PC-9 (cell line): ENCODE measurements around the gene KDM4C. TPM values are rescaled to one million over a fixed set of nuclear protein-coding genes. Genes with fewer than 3 reads are reported as not detected.

Experiments used
- BruUV-seq: library from RNA; stranded (reverse); fragments of 400-500 nt; replicated peaks from 2 replicates; lab custom pipeline; 2021; lab: Mats Ljungman, UMichigan
- CTCF ChIA-PET: fragments of 300-600 bp; sonication (Branson Sonifier 250); formaldehyde crosslinking; loops from one replicate; lab custom pipeline; 2022; ENCODE audit warnings: antibody characterized with exemption; lab: Charles Lee
- POLR2A ChIA-PET: fragments of 300-600 bp; sonication (Branson Sonifier 250); formaldehyde crosslinking; loops from one replicate; lab custom pipeline; 2022; ENCODE audit warnings: antibody characterized with exemption; ENCODE audit not compliant: unreplicated experiment; lab: Charles Lee
- DNase-seq, 2 experiments: peaks; one replicate each; pipeline versions ENCODE4 v3.0.0 to v3.0.0-alpha.2; 2015 to 2022; ENCODE audit warnings: mixed read lengths in 1 of 2
- H2AFZ ChIP-seq: fragments of 200-600 bp; sonication (generic); 2 replicates; pipeline ENCODE4 v1.8.1; 2017; ENCODE audit warnings: antibody characterized with exemption
- H3F3A ChIP-seq: fragments of 200-600 bp; sonication (generic); 2 replicates; pipeline ENCODE4 v1.8.1; 2017; ENCODE audit warnings: antibody characterized with exemption, mild to moderate bottlenecking, low read depth; ENCODE audit not compliant: insufficient read depth
- H3K27ac ChIP-seq: fragments of 200-600 bp; sonication (generic); 2 replicates; pipeline ENCODE4 v1.6.1; 2016; ENCODE audit warnings: mixed run types
- H3K27me3 ChIP-seq: fragments of 200-600 bp; sonication (generic); 2 replicates; pipeline ENCODE4 v1.6.1; 2016; ENCODE audit warnings: low read depth, mixed run types; ENCODE audit not compliant: insufficient read depth
- H3K36me3 ChIP-seq: fragments of 200-600 bp; sonication (generic); 2 replicates; pipeline ENCODE4 v1.6.1; 2016; ENCODE audit warnings: low read depth, mixed run types
- H3K4me1 ChIP-seq: fragments of 200-600 bp; sonication (generic); replicated peaks from 2 replicates; pipeline ENCODE4 v1.6.1; 2016; ENCODE audit warnings: mixed run types; ENCODE audit not compliant: insufficient read depth
- H3K4me2 ChIP-seq: fragments of 200-600 bp; sonication (generic); 2 replicates; pipeline ENCODE4 v1.6.1; 2017; ENCODE audit warnings: mixed run types
- H3K4me3 ChIP-seq: fragments of 200-600 bp; sonication (generic); 2 replicates; pipeline ENCODE4 v1.6.1; 2016; ENCODE audit warnings: mixed run types
- H3K79me2 ChIP-seq: fragments of 200-600 bp; sonication (generic); 2 replicates; pipeline ENCODE4 v1.6.1; 2017; ENCODE audit warnings: low read depth, mixed run types
- H3K9me2 ChIP-seq: fragments of 200-600 bp; sonication (generic); 2 replicates; pipeline ENCODE4 v1.8.1; 2017; ENCODE audit warnings: mild to moderate bottlenecking; ENCODE audit not compliant: insufficient read depth
- H3K9me3 ChIP-seq: fragments of 200-600 bp; sonication (generic); 2 replicates; pipeline ENCODE4 v1.8.1; 2016; ENCODE audit warnings: low read depth; ENCODE audit not compliant: insufficient read depth
- H4K20me1 ChIP-seq: fragments of 200-600 bp; sonication (generic); 2 replicates; pipeline ENCODE4 v1.8.1; 2017; ENCODE audit not compliant: insufficient read depth
- CTCF ChIP-seq: fragments of 200-600 bp; sonication (generic); conservative IDR thresholded peaks from 2 replicates; pipeline ENCODE4 v1.6.1; 2017; ENCODE audit warnings: mixed run types, antibody characterized with exemption, mild to moderate bottlenecking, moderate library complexity
- EZH2 ChIP-seq: fragments of 200-600 bp; sonication (generic); IDR thresholded peaks from 2 replicates; pipeline ENCODE4 v1.8.0; 2017; ENCODE audit warnings: antibody characterized with exemption, low read depth
- intact Hi-C: fragments of 100-400 bp; cut with micrococcal nuclease; formaldehyde crosslinking; loops from one replicate; pipeline ENCODE4 v1.10.0; 2022; ENCODE audit not compliant: unreplicated experiment
- total RNA-seq: library from RNA; stranded (reverse); gene quantifications from 2 replicates; pipeline ENCODE4 v1.2.3, GENCODE V29; 2021

KDM4C gene
- total RNA-seq, 1 experiment from 2014 or later: 12.9 TPM

DNA sequence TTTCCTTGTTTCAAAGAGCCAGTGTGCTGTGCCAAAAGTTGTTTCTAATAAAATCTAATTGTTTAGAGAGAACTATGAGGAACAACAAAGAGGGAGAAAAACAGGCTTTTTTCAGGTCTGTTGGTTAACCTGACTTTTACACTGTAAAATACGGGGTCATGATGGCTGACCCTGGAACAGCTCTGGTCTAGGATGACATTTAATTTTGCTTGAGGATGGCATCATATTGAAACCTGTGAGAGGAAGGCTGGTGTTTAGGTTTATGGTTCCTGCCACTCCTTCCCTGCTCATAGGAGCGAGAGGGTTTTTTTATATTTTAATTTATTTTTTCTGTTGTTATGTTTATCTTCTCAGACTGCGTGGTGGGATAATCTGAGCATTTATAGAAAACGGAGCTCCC is 327.6 kb downstream of the KDM4C start:
- POLR2A ChIA-PET: no interaction called here
- CTCF ChIA-PET: no interaction called here
- Histone ChIP-seq H3K4me1 (no peaks in the 10 kb centered on the region), H3K9me3 (no peaks in the 10 kb centered on the region), H3K27me3 (no peaks in the 10 kb centered on the region), H3K79me2 (no peaks in the 10 kb centered on the region), H4K20me1 (no peaks in the 10 kb centered on the region), H3K27ac (no peak overlapping the region), H3F3A (no peaks in the 10 kb centered on the region), H3K9me2 (no peaks in the 10 kb centered on the region), H3K4me3 (no peak overlapping the region), H3K36me3 (no peaks in the 10 kb centered on the region), H3K4me2 (no peak overlapping the region), H2AFZ (no peak overlapping the region)
- TF ChIP-seq CTCF: no peak
- TF ChIP-seq EZH2: no peak
- DNase-seq: no peak
- intact Hi-C loops: no loop called here
- no TSS peak for BruUV-seq

GRCh38 chr9:7086389-7086788 is 328.6 kb downstream of the KDM4C start:
- no peaks in the 10 kb centered on the region for H3K9me2 ChIP-seq
- H2AFZ ChIP-seq: no peak overlapping the region
- no peaks in the 10 kb centered on the region for H4K20me1 ChIP-seq
- no peaks in the 10 kb centered on the region for H3K4me1 ChIP-seq
- TF ChIP-seq EZH2 (no peak), CTCF (no peak)
- no TSS peak for BruUV-seq
- DNase-seq: no peak
- H3K9me3 ChIP-seq: no peaks in the 10 kb centered on the region
- no peaks in the 10 kb centered on the region for H3F3A ChIP-seq
- H3K4me3 ChIP-seq: no peak overlapping the region
- CTCF ChIA-PET: no interaction called here
- no peaks in the 10 kb centered on the region for H3K79me2 ChIP-seq
- no peaks in the 10 kb centered on the region for H3K27me3 ChIP-seq
- H3K36me3 ChIP-seq: no peaks in the 10 kb centered on the region
- POLR2A ChIA-PET: no interaction called here
- no peak overlapping the region for H3K27ac ChIP-seq
- intact Hi-C loops: no loop called here
- H3K4me2 ChIP-seq: no peak overlapping the region

DNA sequence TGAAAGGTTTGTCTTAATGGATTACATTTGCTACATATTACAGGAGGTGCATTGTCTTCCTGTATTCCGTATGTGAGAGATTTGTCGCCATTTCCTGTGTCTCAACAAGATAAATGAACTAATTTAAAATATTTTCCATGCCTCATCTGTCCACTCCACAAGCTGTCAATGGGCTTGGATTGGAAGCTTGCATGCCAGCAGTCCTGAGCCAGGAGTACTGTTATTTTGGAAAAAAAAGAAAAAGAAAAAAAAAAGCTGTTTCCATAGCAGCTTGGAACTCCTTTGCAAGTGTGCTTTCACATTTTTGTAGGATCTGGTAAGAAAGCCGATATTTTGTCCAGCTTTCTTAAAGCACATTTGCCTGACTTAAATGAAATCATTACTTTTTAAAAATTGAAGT is 330.8 kb downstream of the KDM4C start:
- Histone ChIP-seq H3K79me2 (no peaks in the 10 kb centered on the region), H4K20me1 (no peaks in the 10 kb centered on the region), H3K9me3 (no peaks in the 10 kb centered on the region), H3K27ac (no peak overlapping the region), H3K27me3 (no peaks in the 10 kb centered on the region), H2AFZ (no peak overlapping the region), H3F3A (no peaks in the 10 kb centered on the region), H3K4me3 (no peak overlapping the region), H3K4me1 (no peaks in the 10 kb centered on the region), H3K36me3 (no peaks in the 10 kb centered on the region), H3K4me2 (no peak overlapping the region), H3K9me2 (no peaks in the 10 kb centered on the region)
- intact Hi-C loops: no loop called here
- no peak for TF ChIP-seq EZH2
- CTCF ChIA-PET: no interaction called here
- no TSS peak for BruUV-seq
- no peak for DNase-seq
- POLR2A ChIA-PET: no interaction called here
